NB4 (cell line): ENCODE results near the gene BARHL1.

Experiments
- CTCF ChIP-seq: IDR thresholded peaks from one replicate; pipeline ENCODE4 v1.5.1; 2012; ENCODE audit warnings: low read depth, low read length
- MYC ChIP-seq: IDR thresholded peaks from 2 replicates; pipeline ENCODE4 v1.6.1; 2011; ENCODE audit warnings: low read depth, low read length
- POLR2A ChIP-seq: IDR thresholded peaks from 2 replicates; pipeline ENCODE4 v1.6.1; 2011; ENCODE audit warnings: mild to moderate bottlenecking; ENCODE audit not compliant: insufficient read length; ENCODE audit errors: extremely low read depth

- TF ChIP-seq CTCF (no peak), MYC (no peak), POLR2A (no peak)
These were observed 50.2 kb downstream of the BARHL1 start for GRCh38 chr9:132632413-132633129.
